NCI-H82 treated with DMSO at 0.1 percent for 48 hours (cell line): ENCODE results near the gene MYNN.
A peak's percentile ranks its signal among the peaks of the same experiment; 100 is the strongest.

Experiments used
- DNase-seq: peaks from one replicate; lab custom pipeline; 2025; ENCODE audit not compliant: unreplicated experiment; lab: John Stamatoyannopoulos, UW

Gene MYNN

DNA sequence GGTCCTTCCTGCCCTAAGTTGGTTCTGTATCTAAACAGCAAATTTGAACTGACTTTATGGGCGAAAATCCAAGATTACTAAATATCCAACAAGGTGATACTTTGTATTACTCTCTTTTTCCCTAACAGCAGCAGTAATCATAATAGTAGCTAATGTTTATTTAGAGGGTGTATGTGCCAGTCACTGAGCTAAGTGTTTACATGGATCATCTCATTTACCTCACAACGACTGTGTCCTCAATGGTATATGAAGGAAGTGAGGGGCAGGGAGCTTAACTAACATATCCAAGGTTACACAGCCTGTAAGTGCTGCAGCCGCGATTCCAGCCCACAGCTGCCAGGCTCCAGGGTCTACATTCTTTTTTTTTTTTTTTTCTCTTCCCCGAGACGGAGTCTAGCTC is 49.8 kb downstream of the MYNN start:
- DNase-seq: no peak

DNA sequence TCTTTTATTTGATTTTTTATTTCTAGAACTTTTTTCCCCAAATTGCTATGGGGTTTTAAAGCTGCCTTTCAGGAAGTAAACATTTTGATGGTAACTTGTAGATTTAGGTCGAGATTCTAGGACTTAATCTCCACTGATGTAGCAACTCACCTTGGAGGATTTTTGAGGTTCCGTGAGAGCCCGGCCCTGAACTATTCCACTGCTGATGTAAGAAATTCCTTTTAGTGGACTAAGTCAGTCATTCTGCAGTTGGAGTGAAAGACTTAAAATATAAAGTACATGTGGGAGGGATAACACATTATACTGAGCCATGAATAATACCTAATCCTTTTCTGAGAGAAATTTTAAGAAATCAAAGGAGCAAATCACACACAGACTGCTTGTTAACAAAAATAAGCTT is 52.1 kb downstream of the MYNN start:
- DNase-seq: no peak

GRCh38 chr3:169827712-169828111 is 54.5 kb downstream of the MYNN start:
- DNase-seq: no peak

DNA sequence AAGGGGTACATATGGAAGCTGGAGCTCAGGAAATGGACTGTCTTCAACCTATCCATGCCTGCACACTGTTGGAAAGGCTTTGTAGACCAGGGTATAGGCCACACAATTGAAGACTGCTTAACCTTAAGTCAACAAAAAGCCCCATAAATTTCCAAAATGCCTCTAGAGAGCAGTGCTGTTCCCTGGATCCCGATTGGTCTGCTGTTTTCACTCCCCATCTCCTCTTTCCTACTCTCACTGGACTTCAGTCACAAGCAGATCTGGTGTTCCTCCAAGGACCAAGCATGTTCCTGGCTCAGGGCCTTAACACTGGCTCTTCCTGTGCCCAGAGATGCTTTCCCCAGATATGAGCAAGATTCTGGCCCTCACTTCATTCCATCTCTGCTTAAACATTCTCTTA is 62.3 kb downstream of the MYNN start:
- DNase-seq: no peak

DNA sequence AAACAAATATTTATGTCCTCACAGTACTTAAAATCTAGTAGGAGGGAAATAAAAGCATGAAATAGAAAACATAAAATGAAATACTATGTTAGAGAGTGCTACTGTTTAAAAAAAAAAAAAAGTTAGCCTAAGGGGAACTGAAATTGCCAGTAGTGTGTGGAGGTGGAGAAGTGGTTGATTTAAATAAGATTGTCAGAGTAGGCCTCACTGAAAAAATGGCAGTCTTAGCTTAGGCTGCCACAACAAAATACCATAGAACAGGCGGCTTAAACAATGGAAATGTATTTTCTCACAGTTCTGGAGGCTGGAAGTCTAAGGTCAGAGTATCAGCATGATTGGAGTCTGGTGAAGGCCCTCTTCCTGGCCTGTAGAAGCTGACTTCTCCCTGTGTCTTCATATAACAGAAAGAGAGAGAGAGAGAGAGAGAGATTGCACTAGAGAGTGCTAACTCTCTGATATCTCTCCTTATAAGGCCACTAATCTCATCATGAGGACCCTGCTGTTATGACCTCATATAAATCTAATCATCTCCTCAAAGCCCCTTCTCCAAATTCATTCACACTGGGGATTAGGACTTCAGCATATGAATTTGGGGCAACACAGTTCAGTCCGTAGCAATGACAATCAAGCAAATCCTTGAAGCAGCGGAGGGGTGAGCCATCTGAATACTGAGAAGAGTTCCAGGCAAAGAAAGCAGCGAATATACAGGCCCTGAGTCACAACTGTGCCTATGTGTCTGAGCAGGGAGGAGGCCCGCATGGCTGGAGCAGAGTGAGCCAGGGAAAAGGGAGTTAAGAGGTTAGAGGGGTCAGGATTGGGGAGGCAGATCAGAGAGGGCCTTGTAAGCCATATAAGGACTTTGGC is 63.1 kb downstream of the MYNN start:
- peak; percentile 79 for DNase-seq

GRCh38 chr3:169836942-169837275 is 63.7 kb downstream of the MYNN start:
- DNase-seq: no peak

- no peak for DNase-seq
Measured at GRCh38 chr3:169838511-169839030, 65.4 kb downstream of the MYNN start.
